Body of pancreas (tissue), 4 donors: ENCODE measurements around the gene PPP2R5C. TPM values are rescaled to one million over a fixed set of nuclear protein-coding genes. Genes with fewer than 3 reads are reported as not detected.

Experiments used
- ATAC-seq: fragments of 150-250 bp; one replicate; pipeline ENCODE4 v1.9.1; 2016
- DNase-seq, 4 donors: peaks; one replicate each; pipeline ENCODE4 v3.0.0-alpha.2; 2019
- H3K27ac ChIP-seq, 4 donors: fragments of 200-600 bp; sonication (generic); 1 replicate in 3 of 4; 2 replicates in 1 of 4; pipeline versions ENCODE4 v1.5.1 to v1.6.1; 2016 to 2019; ENCODE audit warnings: mild to moderate bottlenecking in 1 of 4, mixed read lengths in 1 of 4, moderate library complexity in 1 of 4
- H3K27me3 ChIP-seq, 2 donors: fragments of 200-600 bp; sonication (generic); one replicate each; pipeline ENCODE4 v1.6.0; 2016; ENCODE audit warnings: mild to moderate bottlenecking in 1 of 2
- H3K36me3 ChIP-seq, 2 donors: fragments of 200-600 bp; sonication (generic); replicated peaks in 1 of 2; 2 replicates each; pipeline ENCODE4 v1.5.1; 2016; ENCODE audit warnings: low read depth in 2 of 2; ENCODE audit not compliant: insufficient read depth in 1 of 2
- H3K4me1 ChIP-seq: fragments of 200-600 bp; sonication (generic); one replicate; pipeline ENCODE4 v1.6.0; 2016
- H3K4me3 ChIP-seq, 2 donors: fragments of 200-600 bp; sonication (generic); 1 replicate in 1 of 2; 2 replicates in 1 of 2; pipeline ENCODE4 v1.5.1; 2016 to 2019
- H3K9me3 ChIP-seq, 3 donors: fragments of 200-600 bp; sonication (generic); 1 replicate in 2 of 3; 2 replicates in 1 of 3; pipeline ENCODE4 v1.5.1; 2016
- POLR2A ChIP-seq, 3 donors: fragments of 450-650 bp; IDR thresholded peaks; one replicate each; pipeline ENCODE4 v1.6.1; 2016; ENCODE audit warnings: antibody characterized with exemption in 3 of 3, mild to moderate bottlenecking in 2 of 3
- WGBS, 2 donors: methylation state at CpG; one replicate each; pipeline ENCODE4 v1.1.5; 2017; 5-methylcytosine and 5-hydroxymethylcytosine counted together
- intact Hi-C: fragments of 100-400 bp; cut with DNase I; formaldehyde crosslinking; loops from one replicate; pipeline ENCODE4 v1.15.1; 2023
- total RNA-seq, 2 donors: library from RNA; depleted of rRNA; stranded (reverse); fragments of >200 nt; gene quantifications; one replicate each; pipeline ENCODE4 v1.1.0, GENCODE V29; 2016
- TF ChIP-seq, protein P1 (sequence below), 7 experiments: fragments of 450-650 bp in 4 of 7; fragments of 200-600 bp in 3 of 7; sonication (generic) in 3 of 7; IDR thresholded peaks; one replicate each; pipeline ENCODE4 v1.5.1; 2016 to 2019; ENCODE audit warnings: antibody characterized with exemption in 7 of 7

The PPP2R5C gene
- total RNA-seq, 2 donors from 2014 or later: 59.0 to 77.6 TPM

DNA sequence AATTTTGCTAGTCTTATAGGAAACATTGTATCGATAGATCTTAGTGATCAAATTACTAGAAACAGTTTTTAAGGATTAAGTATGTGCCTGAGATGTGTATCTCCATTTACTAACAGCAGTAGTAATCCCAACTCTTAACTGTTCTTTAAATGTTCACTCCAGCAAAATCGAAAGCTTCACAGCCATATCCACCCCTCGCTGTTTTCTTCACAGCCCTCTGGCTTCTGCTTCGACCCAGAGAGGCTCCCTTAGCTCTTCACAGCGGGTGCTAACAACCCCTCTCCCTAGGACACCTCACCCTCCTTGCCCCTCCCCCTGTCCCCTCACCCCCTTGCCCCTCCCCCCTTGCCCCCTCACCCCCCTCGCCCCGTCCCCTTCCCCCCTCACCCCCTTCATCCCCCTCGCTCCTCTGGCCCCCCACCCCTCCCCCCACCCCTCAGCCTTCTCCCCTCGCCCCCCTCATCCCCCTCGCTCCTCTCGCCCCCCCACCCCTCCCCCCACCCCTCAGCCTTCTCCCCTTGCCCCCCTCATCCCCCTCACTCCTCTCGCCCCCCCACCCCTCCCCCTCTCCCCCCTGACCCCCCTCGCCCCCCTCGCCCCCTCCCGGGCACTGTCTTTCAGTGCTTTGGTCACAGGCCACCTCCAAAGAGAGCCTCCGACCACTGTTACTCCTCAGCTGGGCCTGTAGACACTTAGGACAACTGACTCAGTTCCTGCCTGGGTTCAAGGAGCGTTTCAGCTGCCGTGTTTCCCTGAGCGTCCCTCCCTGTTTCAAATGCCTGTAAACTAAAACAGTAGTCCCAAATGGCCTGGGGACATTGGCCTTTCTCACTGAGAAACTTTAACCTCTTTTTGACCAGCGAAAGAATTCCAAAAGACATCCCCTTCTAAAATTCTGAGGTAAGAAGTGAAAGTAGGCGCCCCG, 156.8 kb downstream of the PPP2R5C start:
- TF ChIP-seq, protein P1, sequence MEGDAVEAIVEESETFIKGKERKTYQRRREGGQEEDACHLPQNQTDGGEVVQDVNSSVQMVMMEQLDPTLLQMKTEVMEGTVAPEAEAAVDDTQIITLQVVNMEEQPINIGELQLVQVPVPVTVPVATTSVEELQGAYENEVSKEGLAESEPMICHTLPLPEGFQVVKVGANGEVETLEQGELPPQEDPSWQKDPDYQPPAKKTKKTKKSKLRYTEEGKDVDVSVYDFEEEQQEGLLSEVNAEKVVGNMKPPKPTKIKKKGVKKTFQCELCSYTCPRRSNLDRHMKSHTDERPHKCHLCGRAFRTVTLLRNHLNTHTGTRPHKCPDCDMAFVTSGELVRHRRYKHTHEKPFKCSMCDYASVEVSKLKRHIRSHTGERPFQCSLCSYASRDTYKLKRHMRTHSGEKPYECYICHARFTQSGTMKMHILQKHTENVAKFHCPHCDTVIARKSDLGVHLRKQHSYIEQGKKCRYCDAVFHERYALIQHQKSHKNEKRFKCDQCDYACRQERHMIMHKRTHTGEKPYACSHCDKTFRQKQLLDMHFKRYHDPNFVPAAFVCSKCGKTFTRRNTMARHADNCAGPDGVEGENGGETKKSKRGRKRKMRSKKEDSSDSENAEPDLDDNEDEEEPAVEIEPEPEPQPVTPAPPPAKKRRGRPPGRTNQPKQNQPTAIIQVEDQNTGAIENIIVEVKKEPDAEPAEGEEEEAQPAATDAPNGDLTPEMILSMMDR (IDR thresholded peaks at IDR 0.05): no peak
- no peak for TF ChIP-seq POLR2A (IDR thresholded peaks at IDR 0.05)
- 84 to 88% methylated on average over 13 to 15 of the region's 22 CpGs for WGBS, 2 donors
- ATAC-seq: no peak

DNA sequence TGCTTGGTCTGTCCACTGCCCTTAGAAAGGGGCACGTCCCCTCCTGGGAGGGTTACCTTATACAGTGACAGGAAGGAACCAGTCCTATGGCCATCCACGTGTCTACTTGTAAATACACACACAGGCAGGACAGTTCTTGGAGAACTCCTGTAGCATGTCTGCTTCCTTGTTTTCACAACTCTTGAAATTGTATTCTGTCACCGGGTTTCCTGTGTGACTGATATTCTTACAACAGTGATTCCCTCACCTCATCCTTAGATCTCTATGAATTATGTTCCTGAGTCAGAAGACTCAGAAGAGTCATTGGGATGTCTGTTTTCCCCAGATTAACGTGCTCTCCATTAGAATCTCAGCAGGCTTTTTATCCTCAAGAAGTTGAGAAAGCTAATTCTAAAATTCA, 158.8 kb downstream of the PPP2R5C start:
- DNase-seq (no peak), ATAC-seq (no peak)
- 85 to 89% methylated on average over 4 of the region's 4 CpGs for WGBS, 2 donors
- no peak overlapping the region for H3K27ac ChIP-seq
- intact Hi-C loops: no loop called here
- no peaks in the 10 kb centered on the region for H3K4me1 ChIP-seq
- H3K4me3 ChIP-seq: no peak overlapping the region
- no peaks in the 10 kb centered on the region for H3K9me3 ChIP-seq
- TF ChIP-seq POLR2A (IDR thresholded peaks at IDR 0.05): no peak
- TF ChIP-seq, protein P1 (IDR thresholded peaks at IDR 0.05): no peak
- no peaks in the 10 kb centered on the region for H3K27me3 ChIP-seq
- peaks cover under 1 to 3% of the 10 kb centered on the region in 2 donors for H3K36me3 ChIP-seq

More for the DNA sequence above, 156.8 kb downstream of the PPP2R5C start:
- DNase-seq: no peak
- no peaks in the 10 kb centered on the region for H3K27me3 ChIP-seq
- no peak overlapping the region for H3K4me3 ChIP-seq
- no peaks in the 10 kb centered on the region for H3K4me1 ChIP-seq
- H3K36me3 ChIP-seq: peaks cover 0 to 5% of the 10 kb centered on the region in 2 donors
- intact Hi-C loops: no loop called here
- no peaks in the 10 kb centered on the region for H3K9me3 ChIP-seq
- H3K27ac ChIP-seq: no peak overlapping the region

DNA sequence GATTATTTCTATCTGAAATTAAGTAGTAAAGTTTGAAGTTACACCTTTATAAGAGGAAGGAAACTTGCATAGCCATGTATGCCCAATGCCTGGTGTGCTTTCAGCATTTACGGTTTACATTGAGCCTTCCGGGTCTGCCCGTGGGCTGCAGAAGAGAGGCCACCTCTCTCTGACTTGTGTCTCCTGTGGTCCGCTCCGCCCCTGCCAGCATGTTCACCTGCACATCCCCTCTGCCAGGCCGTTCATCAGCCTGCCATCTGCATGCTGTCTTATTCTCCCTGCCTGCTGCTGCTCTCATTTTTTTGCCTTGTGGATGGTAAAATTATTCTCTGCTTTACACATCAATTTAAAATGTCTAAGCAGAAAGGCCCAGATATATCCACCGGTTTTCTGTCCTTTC, 161.4 kb downstream of the PPP2R5C start:
- ATAC-seq: no peak
- TF ChIP-seq, protein P1 (IDR thresholded peaks at IDR 0.05): no peak
- no peak for TF ChIP-seq POLR2A (IDR thresholded peaks at IDR 0.05)
- 91 to 94% methylated on average over 6 to 7 of the region's 7 CpGs for WGBS, 2 donors
- intact Hi-C loops: no loop called here
- no peaks in the 10 kb centered on the region for H3K27me3 ChIP-seq
- no peak overlapping the region for H3K27ac ChIP-seq
- peaks cover 4 to 7% of the 10 kb centered on the region in 2 donors for H3K36me3 ChIP-seq
- H3K4me1 ChIP-seq: no peaks in the 10 kb centered on the region
- no peak for DNase-seq
- no peak overlapping the region for H3K4me3 ChIP-seq
- H3K9me3 ChIP-seq: no peaks in the 10 kb centered on the region

DNA sequence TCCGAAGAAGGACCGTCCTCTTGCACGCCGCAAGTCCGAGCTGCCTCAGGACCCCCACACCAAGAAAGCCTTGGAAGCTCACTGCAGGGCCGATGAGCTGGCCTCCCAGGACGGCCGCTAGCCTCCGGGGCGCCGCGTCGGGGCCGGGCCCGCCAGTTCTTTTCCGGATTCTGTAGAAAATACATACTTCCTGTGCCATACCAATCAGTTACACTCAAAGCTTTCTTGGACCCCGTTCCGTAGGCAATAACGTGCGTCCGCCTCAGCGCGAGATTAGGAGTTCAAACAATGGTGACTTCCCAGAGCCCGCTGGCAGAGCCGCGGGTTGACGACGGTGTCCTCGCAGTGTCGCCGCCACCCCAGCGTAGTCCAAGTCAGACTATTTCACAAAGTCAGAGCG, 163.6 kb downstream of the PPP2R5C start:
- ATAC-seq: no peak
- Histone ChIP-seq H3K27me3 (no peaks in the 10 kb centered on the region), H3K27ac (no peak overlapping the region), H3K4me1 (no peaks in the 10 kb centered on the region), H3K36me3 (peaks cover 4 to 7% of the 10 kb centered on the region in 2 donors), H3K9me3 (no peaks in the 10 kb centered on the region), H3K4me3 (no peak overlapping the region)
- TF ChIP-seq, protein P1 (IDR thresholded peaks at IDR 0.05): no peak
- TF ChIP-seq POLR2A (IDR thresholded peaks at IDR 0.05): no peak
- WGBS, 2 donors: 96 to 98% methylated on average over 33 of the region's 33 CpGs
- intact Hi-C loops: no loop called here
- DNase-seq: no peak
